Central memory CD8-positive, alpha-beta T cell (primary cell): Measurements from ENCODE around the gene BICRAL.
"Not testable (repeated sequence)": the region's sequence is repeated elsewhere in the genome, so short reads cannot be mapped to it uniquely, and the experiment has no call there.

Source experiments
- ATAC-seq: fragments of 150-1000 bp; cut with Tn5 transposase; replicated peaks from 2 replicates; pipeline ENCODE4 v1.10.0; 2022; ENCODE audit warnings: mild to moderate bottlenecking, moderate FRiP score, moderate number of reproducible peaks; ENCODE audit not compliant: poor library complexity, severe bottlenecking; ENCODE audit errors: extremely low read depth
- DNase-seq, 2 donors: peaks; one replicate each; pipeline ENCODE4 v3.0.0; 2021; ENCODE audit warnings: low spot score in 2 of 2
- H3K27ac Mint-ChIP-seq: one replicate; pipeline ENCODE4 v1.8.0; 2022; ENCODE audit warnings: low read depth, mild to moderate bottlenecking, moderate library complexity, mixed read lengths
- H3K27me3 Mint-ChIP-seq: one replicate; pipeline ENCODE4 v1.8.0; 2022; ENCODE audit warnings: mixed read lengths
- H3K36me3 Mint-ChIP-seq: one replicate; pipeline ENCODE4 v1.8.0; 2022; ENCODE audit warnings: mild to moderate bottlenecking, moderate library complexity, mixed read lengths; ENCODE audit not compliant: insufficient read depth
- H3K4me1 Mint-ChIP-seq: one replicate; pipeline ENCODE4 v1.8.0; 2022; ENCODE audit warnings: mixed read lengths
- H3K4me3 Mint-ChIP-seq: one replicate; pipeline ENCODE4 v1.8.0; 2022; ENCODE audit warnings: mild to moderate bottlenecking, moderate library complexity, mixed read lengths
- H3K9me3 Mint-ChIP-seq: one replicate; pipeline ENCODE4 v1.8.0; 2022; ENCODE audit warnings: mixed read lengths

Gene BICRAL

DNA sequence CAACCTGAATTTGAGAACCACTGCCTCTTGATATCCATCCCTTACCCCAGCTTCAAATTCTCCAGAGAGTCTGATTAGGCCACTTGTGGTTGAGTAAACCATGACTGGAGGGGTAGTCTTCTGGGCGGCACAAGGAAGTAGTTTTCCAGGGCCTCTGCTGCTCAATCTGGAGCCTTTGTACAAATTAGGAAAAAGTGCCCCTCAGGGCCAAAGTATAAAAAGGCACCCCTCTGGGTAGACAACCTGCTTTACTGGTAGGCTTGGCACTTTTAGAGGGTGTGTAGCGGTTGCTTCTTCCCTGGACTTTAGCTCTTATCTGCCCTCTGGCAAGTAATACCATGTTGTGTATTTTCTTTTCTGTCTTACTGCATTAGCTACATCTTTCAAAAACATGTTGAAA lies 64.7 kb downstream of the BICRAL start:
- no peaks in the 10 kb centered on the region for H3K27me3 Mint-ChIP-seq
- H3K4me1 Mint-ChIP-seq = peaks cover 14% of the 10 kb centered on the region
- H3K27ac Mint-ChIP-seq = no peak overlapping the region
- no peaks in the 10 kb centered on the region for H3K9me3 Mint-ChIP-seq
- DNase-seq (no peak), ATAC-seq (no peak)
- H3K36me3 Mint-ChIP-seq = peaks cover 25% of the 10 kb centered on the region
- no peak overlapping the region for H3K4me3 Mint-ChIP-seq

DNA sequence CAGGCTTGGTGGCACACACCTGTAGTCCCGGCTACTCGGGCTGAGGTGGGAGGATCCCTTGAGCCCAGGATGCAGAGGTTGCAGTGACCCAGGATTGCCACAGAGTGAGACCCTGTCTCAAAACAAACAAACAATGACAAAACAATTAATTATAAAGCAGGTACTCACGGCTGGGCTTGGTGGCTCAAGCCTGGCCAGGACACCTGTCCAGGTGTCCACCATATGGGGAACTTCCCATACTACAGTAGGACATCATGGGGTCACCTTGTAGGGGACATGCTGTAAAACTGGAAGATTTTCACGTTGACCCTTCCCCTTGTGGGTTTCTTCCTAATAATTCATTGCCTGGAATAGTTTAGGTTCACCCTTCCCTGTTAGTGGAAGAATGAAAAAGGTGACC lies 66.8 kb downstream of the BICRAL start:
- H3K4me1 Mint-ChIP-seq = peaks cover 6% of the 10 kb centered on the region
- H3K4me3 Mint-ChIP-seq = no peak overlapping the region
- no peak overlapping the region for H3K27ac Mint-ChIP-seq
- no peak for ATAC-seq
- no peak for DNase-seq
- H3K9me3 Mint-ChIP-seq = no peaks in the 10 kb centered on the region
- no peaks in the 10 kb centered on the region for H3K27me3 Mint-ChIP-seq
- peaks cover 39% of the 10 kb centered on the region for H3K36me3 Mint-ChIP-seq

DNA sequence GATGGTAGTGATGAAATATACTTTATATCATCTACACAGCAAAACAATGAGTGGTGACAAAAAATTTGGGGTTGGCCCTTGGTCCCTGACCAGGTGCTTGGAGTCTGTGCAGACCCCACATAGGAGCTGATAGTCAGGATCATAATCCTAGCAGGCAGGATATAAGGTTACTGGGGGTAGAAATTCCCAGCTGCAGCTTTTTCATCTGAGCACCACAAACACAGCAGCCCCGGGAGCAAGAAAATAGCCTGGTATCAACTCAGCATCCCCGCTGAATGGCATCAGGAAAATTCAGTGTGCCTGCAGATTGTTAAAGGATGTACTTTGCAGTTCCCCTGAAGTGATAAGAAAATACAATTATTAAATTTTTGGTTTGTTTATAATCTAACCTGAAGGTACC lies 69.7 kb downstream of the BICRAL start:
- H3K36me3 Mint-ChIP-seq = peaks cover 54% of the 10 kb centered on the region
- no peak overlapping the region for H3K27ac Mint-ChIP-seq
- DNase-seq (no peak), ATAC-seq (no peak)
- H3K4me3 Mint-ChIP-seq = no peak overlapping the region
- no peaks in the 10 kb centered on the region for H3K9me3 Mint-ChIP-seq
- no peaks in the 10 kb centered on the region for H3K4me1 Mint-ChIP-seq
- no peaks in the 10 kb centered on the region for H3K27me3 Mint-ChIP-seq

DNA sequence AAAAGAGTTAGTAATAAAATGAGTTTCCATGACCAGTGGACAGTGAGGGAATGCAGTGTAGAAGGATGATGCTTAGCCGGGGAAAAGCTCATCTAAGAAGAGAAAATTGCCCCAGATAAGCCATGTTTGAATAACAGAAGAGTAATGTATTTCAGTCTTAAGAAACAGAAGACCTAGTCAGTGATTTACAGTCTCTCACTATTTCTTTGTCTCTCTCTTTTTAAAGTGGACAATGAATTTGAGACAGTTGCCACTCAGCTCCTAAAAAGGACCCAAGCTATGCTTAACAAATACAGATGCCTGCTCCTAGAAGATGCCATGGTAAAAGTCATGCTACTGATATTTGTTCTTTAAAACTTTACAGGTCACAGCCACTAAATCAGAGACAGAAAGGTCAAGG lies 78.2 kb downstream of the BICRAL start:
- Mint-ChIP-seq H3K27ac (peak overlapping the region; percentile 35), H3K36me3 (peaks cover 73% of the 10 kb centered on the region), H3K9me3 (no peaks in the 10 kb centered on the region), H3K27me3 (no peaks in the 10 kb centered on the region), H3K4me1 (no peaks in the 10 kb centered on the region), H3K4me3 (no peak overlapping the region)
- ATAC-seq = no peak
- no peak for DNase-seq

DNA sequence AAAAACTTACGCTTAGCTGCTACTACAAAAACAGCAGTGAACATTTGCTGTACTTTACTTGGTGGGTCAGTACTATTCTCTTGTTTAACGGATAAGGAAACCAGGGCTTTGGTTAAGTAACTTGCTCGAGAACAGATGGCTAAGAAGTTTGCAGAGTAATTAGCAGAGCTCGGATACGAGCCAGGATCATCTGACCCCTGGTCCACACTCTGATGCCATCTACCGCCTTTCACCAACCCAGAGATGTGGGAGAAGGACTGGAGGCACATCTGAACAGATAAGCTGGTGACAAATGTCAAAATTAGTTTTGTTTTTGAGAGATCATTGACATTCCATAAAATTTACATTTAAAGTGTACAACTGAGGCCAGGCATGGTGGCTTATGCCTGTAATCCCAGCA lies 78.6 kb downstream of the BICRAL start:
- Mint-ChIP-seq H3K4me1 (no peaks in the 10 kb centered on the region), H3K4me3 (no peak overlapping the region)

DNA sequence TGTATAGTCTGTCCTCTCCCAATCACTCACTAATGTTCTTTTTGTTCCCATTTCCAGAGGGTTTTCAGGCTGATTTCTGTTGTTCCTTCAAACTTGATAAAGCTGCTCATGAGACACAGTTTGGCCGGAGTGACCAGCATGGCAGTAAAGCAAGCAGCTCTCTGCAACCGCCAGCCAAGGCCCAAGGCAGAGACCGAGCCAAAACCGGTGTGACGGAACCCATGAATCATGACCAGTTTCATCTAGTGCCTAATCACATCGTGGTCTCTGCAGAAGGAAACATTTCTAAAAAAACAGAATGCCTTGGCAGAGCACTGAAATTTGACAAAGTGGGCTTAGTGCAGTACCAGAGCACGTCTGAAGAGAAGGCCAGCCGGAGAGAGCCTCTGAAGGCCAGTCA lies 82.8 kb downstream of the BICRAL start:
- Mint-ChIP-seq H3K9me3 (no peaks in the 10 kb centered on the region), H3K4me1 (no peaks in the 10 kb centered on the region), H3K27me3 (no peaks in the 10 kb centered on the region), H3K27ac (peak overlapping the region; percentile 7), H3K4me3 (no peak overlapping the region), H3K36me3 (peaks cover 62% of the 10 kb centered on the region)
- ATAC-seq (no peak), DNase-seq (no peak)

More for the DNA sequence above, 78.6 kb downstream of the BICRAL start:
- Mint-ChIP-seq H3K27ac (peak overlapping the region; percentile 35), H3K36me3 (peaks cover 72% of the 10 kb centered on the region), H3K9me3 (no peaks in the 10 kb centered on the region), H3K27me3 (no peaks in the 10 kb centered on the region)
- DNase-seq = no peak
- ATAC-seq = no peak

DNA sequence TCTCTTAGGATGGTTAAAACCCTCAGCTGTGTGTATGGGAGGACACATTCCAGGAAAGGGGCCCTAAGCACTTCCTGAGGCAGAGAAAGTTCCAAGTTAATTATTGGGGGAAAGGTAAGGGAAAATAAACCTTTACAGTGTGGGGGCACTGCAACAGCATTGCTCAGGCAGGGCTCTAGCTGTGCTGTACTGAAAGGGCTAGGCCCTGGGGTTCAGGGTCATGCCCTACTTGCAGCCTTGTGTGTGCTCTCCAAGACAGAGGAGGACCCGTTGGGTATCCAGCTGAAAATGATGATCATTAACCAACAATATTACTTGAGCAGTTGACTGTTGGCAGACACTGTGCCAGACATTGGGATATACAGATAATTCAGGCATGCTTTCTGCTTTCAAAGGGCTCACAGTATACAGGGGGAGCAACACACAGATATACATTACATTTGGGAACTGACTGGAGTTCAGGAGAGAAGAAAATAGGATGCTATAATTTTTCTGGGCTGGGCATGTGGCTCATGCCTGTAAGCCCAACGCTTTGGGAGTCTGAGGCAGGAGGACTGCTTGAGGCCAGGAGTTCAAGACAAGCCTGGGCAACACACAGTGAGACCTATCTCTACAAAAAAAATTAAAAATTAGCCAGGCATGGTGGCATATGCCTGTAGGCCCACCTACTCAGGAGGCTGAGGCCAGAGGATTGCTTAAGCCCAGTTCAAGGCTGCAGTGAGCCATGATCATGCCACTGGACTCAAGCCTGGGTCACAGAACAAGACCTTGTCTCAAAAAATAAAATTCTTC lies 88.5 kb downstream of the BICRAL start:
- H3K4me3 Mint-ChIP-seq = no peak overlapping the region
- H3K27ac Mint-ChIP-seq = no peak overlapping the region
- H3K9me3 Mint-ChIP-seq = no peaks in the 10 kb centered on the region
- ATAC-seq (no peak), DNase-seq (no peak)
- no peaks in the 10 kb centered on the region for H3K4me1 Mint-ChIP-seq
- no peaks in the 10 kb centered on the region for H3K27me3 Mint-ChIP-seq
- peaks cover 29% of the 10 kb centered on the region for H3K36me3 Mint-ChIP-seq

DNA sequence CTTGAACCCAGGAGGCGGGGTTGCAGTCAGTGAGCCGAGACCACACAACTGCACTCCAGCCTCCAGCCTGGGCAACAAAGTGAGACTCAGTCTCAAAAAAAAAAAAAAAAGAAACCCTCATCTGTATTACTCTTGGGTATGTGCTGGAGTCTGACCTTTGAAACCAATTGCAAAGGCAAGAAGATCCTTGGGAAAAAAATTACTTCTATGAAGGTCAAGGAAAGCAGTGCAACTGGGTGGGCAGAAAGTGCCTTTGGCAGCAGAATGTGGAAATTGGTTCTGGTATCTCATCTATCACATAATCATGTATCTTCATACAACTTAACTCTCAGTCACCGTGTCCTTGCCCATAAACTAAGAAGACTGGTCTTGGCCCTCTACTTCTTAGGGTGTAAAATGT lies 89.9 kb downstream of the BICRAL start:
- Mint-ChIP-seq H3K27ac (no peak overlapping the region), H3K4me3 (no peak overlapping the region)

DNA sequence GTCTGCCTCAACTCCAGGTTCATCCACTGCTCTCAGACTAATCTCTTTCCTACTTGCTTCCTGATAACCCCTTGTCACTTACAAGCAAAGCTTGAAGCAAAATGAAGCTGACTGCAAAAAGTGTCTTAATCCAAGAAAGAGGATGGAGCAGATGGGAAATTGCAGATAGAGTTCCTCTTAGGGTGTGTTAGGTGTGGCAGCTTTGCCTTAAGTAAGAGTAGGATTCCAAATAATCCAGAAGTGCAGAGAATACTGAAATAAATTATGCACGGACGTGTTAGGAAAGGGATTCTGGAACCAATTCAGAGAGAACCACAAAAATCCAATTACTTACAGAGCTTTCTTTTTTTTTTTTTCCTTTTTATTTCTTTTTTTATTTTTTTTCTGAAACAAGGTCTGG lies 91.5 kb downstream of the BICRAL start:
- H3K27me3 Mint-ChIP-seq = no peaks in the 10 kb centered on the region
- DNase-seq = no peak
- no peaks in the 10 kb centered on the region for H3K9me3 Mint-ChIP-seq
- H3K27ac Mint-ChIP-seq = no peak overlapping the region
- peaks cover 12% of the 10 kb centered on the region for H3K36me3 Mint-ChIP-seq
- H3K4me3 Mint-ChIP-seq = no peak overlapping the region
- no peak for ATAC-seq
- H3K4me1 Mint-ChIP-seq = no peaks in the 10 kb centered on the region

More for the DNA sequence above, 89.9 kb downstream of the BICRAL start:
- Mint-ChIP-seq H3K27me3 (no peaks in the 10 kb centered on the region), H3K36me3 (peaks cover 23% of the 10 kb centered on the region), H3K4me1 (no peaks in the 10 kb centered on the region), H3K9me3 (no peaks in the 10 kb centered on the region)
- no peak for DNase-seq
- ATAC-seq = no peak

DNA sequence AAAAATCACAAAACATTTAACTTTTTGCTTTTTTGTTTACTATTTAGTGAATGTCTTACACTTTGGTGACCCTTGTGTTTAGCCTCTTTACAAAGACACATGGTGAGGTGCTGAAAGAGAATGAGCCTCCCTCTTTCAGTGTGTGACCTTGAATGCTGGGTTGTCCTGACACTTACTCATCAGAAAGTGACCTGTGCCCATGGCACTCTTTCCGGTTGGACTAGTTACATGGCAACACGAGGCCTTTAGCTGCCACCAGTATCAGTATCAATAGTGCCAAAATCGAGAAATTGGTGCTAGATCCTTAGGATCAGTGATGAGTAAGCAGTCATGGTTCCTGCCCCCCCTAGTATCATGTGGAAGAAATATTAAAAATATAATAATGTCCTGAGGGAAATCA lies 95.8 kb downstream of the BICRAL start:
- Mint-ChIP-seq H3K9me3 (no peaks in the 10 kb centered on the region), H3K4me3 (peak overlapping the region; percentile 52), H3K27me3 (no peaks in the 10 kb centered on the region), H3K4me1 (peaks cover 12% of the 10 kb centered on the region), H3K36me3 (peaks cover 32% of the 10 kb centered on the region), H3K27ac (no peak overlapping the region)
- DNase-seq (no peak), ATAC-seq (no peak)

DNA sequence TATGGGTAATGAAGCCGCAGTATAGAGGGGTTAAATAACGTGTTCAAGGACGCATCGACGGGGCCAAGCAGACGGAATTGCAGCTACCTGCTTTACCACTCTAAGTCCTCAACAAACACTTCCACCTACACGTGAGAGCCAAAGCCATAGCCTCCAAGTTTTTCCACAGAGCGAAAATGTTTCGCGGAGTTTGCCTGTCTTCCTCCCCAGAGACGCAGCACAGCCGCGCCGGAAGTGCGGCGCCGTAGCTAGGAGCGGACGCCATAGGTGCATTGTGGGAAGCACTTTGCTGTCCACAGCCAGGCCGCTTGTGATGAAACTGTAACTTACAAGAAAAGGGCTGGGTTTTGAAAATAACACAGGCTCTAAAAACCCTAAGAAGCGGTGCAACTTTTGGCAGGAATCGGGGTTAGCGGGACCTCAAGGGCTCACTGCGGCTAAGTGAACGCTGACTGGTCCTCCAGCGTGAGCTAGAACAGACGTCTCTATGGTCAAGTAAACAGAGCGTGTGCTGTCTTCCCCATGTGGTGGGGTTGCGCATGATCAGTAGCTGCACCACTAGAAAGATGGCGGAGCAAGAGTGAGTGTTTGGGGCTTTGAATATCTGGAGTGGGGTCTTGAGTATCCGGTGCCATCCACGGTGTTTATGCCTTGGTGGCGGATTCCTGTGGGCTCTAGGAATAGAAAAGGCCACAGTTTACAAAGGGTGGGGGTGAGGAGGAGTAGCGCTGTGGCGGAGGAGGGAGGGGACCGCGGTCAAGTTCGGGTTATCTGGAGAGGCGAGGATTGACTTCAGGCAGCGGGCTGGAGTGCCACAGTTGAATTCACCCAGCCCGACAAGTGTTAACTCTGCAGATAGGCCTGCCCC lies 97.8 kb downstream of the BICRAL start, which contains the start of gene RPL7L1:
Gene RPL7L1, plus strand, starts transcription at position 245 of the 868 bp plus-strand sequence. Its CDS starts 295 bp downstream, at position 540.
- DNase-seq = peak; percentile 72 to 80
- H3K36me3 Mint-ChIP-seq = peaks cover 47% of the 10 kb centered on the region
- no peaks in the 10 kb centered on the region for H3K9me3 Mint-ChIP-seq
- no peaks in the 10 kb centered on the region for H3K27me3 Mint-ChIP-seq
- H3K27ac Mint-ChIP-seq = peak within 1 kb of the TSS; percentile 96
- H3K4me3 Mint-ChIP-seq = peak within 1 kb of the TSS; percentile 91
- peaks cover 27% of the 10 kb centered on the region for H3K4me1 Mint-ChIP-seq
- ATAC-seq = peak; percentile 92

DNA sequence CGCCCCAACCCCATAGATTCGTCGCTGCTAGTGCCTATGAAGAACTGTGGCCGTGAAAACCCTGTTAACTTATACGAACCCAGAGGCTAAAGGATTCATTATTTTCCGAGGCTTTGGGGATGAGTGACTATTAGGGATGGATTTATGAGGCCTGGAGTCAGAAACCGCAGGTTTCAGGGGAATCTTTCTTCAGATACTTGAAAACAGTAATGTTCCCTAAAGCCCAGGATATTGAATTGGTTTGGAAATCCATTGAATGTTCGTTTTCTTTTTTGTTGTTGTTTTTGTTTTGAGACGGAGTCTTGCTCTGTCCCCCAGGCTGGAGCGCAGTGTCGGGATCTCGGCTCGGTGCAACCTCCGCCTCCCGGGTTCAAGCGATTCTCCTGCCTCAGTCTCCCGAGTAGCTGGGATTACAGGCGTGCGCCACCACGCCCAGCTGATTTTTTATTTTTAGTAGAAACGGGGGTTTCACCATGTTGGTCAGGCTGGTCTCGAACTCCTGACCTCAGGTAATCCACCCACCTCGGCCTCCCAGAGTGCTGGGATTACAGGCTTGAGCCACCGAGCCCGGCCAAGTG lies 98.5 kb downstream of the BICRAL start:
- peaks cover 29% of the 10 kb centered on the region for H3K4me1 Mint-ChIP-seq
- not testable (repeated sequence) for H3K9me3 Mint-ChIP-seq, DNase-seq, ATAC-seq, H3K27me3 Mint-ChIP-seq
- peaks cover 53% of the 10 kb centered on the region for H3K36me3 Mint-ChIP-seq
- peak overlapping the region; percentile 91 for H3K4me3 Mint-ChIP-seq
- peak overlapping the region; percentile 96 for H3K27ac Mint-ChIP-seq
